Dendritic cell treated with granulocyte-macrophage colony-stimulating factor and Interleukin-4, amounts not matched to agents 40 ng/mL and 50 ng/mL, for 4 days (primary cell): ENCODE measurements around the gene HLF.

Experiments used
- H3K27ac Mint-ChIP-seq: one replicate; pipeline ENCODE4 v1.8.0; 2022; ENCODE audit warnings: mild to moderate bottlenecking, mixed read lengths
- H3K27me3 Mint-ChIP-seq: one replicate; pipeline ENCODE4 v1.8.0; 2022; ENCODE audit warnings: mild to moderate bottlenecking, mixed read lengths
- H3K36me3 Mint-ChIP-seq: one replicate; pipeline ENCODE4 v1.8.0; 2022; ENCODE audit warnings: low read depth, mixed read lengths
- H3K4me1 Mint-ChIP-seq: one replicate; pipeline ENCODE4 v1.8.0; 2022; ENCODE audit warnings: low read depth, mixed read lengths
- H3K4me3 Mint-ChIP-seq: one replicate; pipeline ENCODE4 v1.8.0; 2022; ENCODE audit warnings: mild to moderate bottlenecking, moderate library complexity, mixed read lengths
- H3K9me3 Mint-ChIP-seq: one replicate; pipeline ENCODE4 v1.8.0; 2022; ENCODE audit warnings: mixed read lengths
- intact Hi-C: fragments of 100-400 bp; cut with micrococcal nuclease; formaldehyde crosslinking; loops from one replicate; pipeline ENCODE4 v1.15.0; 2022

Gene HLF

DNA sequence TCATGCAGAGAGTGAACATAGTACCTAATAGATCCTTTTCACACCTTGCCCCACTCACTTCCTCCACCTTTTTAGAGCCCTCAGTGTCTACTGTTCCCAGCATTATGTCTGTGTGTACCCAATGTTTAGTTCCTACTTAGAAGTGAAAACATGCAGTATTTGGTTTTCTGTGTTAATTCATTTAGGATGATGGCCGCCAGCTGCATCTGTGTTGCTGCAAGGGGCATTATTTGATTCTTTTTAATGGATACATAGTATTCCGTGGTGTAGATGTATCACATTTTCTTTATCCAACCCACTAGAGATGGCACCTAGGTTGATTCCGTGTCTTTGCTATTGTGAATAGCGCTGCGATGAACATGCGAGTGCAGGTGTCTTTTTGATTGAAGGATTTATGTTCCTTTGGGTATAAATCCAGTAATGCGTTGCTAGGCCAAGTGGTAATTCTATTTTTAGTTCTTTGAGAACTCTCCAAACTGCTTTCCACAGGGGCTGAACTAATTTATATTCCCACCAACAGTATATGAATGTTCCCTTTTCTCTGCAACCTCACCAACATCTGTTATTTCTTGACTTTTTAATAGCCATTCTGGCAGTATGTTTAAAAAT, 47.1 kb downstream of the HLF start:
- no peaks in the 10 kb centered on the region for H3K27me3 Mint-ChIP-seq
- H3K9me3 Mint-ChIP-seq: no peaks in the 10 kb centered on the region
- intact Hi-C loops: no loop called here
- H3K36me3 Mint-ChIP-seq: no peaks in the 10 kb centered on the region
- H3K4me3 Mint-ChIP-seq: no peak overlapping the region
- H3K27ac Mint-ChIP-seq: no peak overlapping the region
- H3K4me1 Mint-ChIP-seq: no peaks in the 10 kb centered on the region

DNA sequence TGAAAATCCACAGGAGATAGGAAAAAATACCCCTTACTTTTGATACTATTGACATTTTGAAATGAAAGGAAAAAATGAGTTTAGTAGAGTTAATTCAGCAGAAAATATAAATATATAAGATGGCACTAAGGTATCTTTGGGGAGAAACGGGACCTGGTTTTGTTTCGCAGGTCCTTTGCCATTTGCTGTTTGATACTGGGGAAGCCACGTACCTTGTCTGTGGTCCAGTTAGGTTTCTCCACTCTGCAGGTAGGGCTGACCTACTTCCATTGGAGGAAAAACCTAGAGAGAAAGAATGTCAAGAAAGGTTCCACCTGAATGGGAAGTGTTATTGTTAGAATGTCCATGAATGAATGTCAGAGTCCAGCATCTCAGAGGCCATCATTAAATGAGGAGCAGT, 48.1 kb downstream of the HLF start:
- intact Hi-C loops: no loop called here
- no peaks in the 10 kb centered on the region for H3K4me1 Mint-ChIP-seq
- no peak overlapping the region for H3K27ac Mint-ChIP-seq
- H3K9me3 Mint-ChIP-seq: no peaks in the 10 kb centered on the region
- no peaks in the 10 kb centered on the region for H3K36me3 Mint-ChIP-seq
- no peak overlapping the region for H3K4me3 Mint-ChIP-seq
- no peaks in the 10 kb centered on the region for H3K27me3 Mint-ChIP-seq

DNA sequence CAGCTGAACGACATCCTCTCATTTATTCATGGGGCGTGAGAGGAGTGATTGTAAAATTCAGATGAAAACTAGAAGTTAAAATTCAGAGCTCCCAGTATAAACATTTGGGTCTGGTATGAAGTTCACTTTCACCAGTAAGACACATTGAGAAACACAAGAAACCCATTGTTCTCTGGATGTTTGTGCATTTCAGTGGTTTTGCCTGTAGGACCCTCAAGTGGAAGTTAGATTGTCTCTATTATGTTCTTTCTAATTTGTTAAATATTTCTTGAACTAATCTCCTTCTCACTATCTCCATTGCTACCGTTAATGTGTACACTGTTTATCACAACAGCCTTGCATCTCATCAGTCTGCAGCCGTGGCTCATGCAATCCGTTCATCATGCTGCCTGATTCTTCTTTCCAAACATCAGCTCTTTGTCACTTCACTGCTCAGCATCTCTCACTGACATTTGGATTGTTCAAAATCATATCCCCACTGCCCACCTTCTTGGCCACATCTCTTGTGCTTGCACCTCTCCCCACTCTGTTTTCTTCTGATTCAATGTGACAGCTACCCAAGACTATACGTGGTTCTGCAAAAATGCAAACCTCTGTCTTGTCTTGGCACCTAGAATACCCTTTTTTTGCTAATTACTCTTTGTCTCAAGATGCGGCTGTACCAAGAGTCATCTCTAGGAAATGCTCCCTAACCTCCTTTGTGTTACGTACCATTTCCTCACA, 49.5 kb downstream of the HLF start:
- Mint-ChIP-seq H3K27ac (no peak overlapping the region), H3K4me3 (no peak overlapping the region), H3K9me3 (no peaks in the 10 kb centered on the region), H3K27me3 (no peaks in the 10 kb centered on the region), H3K36me3 (no peaks in the 10 kb centered on the region), H3K4me1 (no peaks in the 10 kb centered on the region)
- intact Hi-C loops: no loop called here

DNA sequence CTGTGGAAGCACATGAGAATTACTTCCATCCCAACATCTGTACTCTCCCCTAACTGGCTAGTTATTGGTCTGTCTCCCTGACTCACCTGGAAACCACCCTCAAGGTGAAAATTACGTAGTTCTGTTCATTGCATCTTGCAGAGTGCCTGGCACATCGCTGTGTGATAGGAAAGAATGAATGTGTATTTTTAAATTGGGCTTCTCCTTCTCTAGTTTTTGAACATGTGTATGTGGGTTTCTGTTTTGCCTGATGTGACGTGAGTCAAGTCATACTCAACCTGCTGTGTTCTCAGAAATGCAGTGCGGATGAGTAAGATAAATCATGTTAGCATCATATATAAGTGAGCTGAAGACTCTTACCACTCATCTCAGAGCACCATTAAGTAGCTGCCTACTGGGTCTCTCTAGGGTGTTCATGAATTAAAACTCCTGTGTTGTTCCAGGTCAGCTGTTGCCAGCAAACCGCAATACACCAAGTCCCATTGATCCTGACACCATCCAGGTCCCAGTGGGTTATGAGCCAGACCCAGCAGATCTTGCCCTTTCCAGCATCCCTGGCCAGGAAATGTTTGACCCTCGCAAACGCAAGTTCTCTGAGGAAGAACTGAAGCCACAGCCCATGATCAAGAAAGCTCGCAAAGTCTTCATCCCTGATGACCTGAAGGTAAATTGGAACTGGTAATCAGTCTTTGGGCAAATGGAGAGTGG, 50.2 kb downstream of the HLF start:
- H3K9me3 Mint-ChIP-seq: no peaks in the 10 kb centered on the region
- no peak overlapping the region for H3K4me3 Mint-ChIP-seq
- H3K36me3 Mint-ChIP-seq: no peaks in the 10 kb centered on the region
- H3K27me3 Mint-ChIP-seq: no peaks in the 10 kb centered on the region
- no peak overlapping the region for H3K27ac Mint-ChIP-seq
- H3K4me1 Mint-ChIP-seq: no peaks in the 10 kb centered on the region
- intact Hi-C loops: no loop called here

DNA sequence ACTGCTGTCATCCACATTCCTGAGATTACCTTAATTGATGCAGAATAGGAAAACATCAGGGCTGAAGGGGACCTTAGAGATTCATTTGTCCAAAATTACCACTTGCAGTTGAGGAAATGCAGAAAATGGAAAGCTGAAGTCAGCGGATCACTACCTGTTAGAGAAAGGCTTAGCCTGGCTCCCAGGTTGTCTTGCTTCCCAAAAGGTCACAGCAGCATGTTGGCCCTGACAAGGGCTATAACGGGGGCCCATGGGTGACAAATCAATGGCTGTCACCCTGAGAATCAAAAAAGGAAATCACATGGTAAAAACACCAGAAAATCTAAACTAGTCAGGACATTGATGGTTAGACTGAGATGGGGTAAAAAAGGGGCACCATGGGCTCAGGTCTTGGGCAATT, 51.7 kb downstream of the HLF start:
- Mint-ChIP-seq H3K27me3 (no peaks in the 10 kb centered on the region), H3K27ac (no peak overlapping the region), H3K9me3 (no peaks in the 10 kb centered on the region), H3K4me3 (no peak overlapping the region), H3K36me3 (no peaks in the 10 kb centered on the region), H3K4me1 (no peaks in the 10 kb centered on the region)
- intact Hi-C loops: no loop called here

DNA sequence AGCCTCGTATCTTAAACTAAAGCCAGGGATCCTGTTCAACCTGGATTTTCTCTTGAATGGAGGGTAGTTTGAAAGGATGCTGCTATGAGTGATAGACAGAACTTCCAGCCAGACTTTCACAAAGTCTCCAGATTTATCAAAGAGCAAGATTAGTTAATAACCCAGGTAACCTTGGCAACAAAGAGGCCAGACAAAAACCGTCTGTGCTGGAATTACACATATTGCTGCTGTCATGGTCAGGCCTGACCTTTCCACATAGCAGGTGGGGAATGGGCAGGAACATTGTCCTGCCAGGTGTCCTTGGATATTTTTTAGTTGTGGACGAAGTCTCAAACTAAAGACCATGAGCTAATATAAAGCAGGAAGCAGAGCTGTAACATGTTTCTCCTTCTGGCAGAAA, 52.5 kb downstream of the HLF start:
- Mint-ChIP-seq H3K4me3 (no peak overlapping the region), H3K27me3 (no peaks in the 10 kb centered on the region), H3K36me3 (no peaks in the 10 kb centered on the region), H3K27ac (no peak overlapping the region), H3K9me3 (no peaks in the 10 kb centered on the region), H3K4me1 (no peaks in the 10 kb centered on the region)
- intact Hi-C loops: no loop called here

DNA sequence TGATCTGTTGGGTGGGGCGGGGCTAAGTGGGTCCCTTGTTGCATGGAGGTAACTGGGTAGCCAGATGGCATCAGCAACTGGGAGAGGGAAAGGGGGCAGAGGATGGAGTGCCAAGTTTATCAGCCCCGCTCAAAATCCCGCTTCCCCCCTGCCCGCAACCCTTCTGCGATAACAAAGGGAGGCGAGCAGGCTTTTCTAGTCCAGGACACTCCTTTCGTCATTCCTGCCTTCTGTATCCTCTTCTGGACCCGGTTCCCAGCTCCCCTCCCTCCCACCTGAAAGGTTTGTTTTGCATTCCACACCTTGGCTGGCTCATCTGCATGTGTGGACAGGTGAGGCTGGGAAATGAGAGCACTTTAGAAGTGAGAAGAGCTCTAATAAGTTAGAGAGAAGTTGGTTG, 53.3 kb downstream of the HLF start:
- intact Hi-C loops: no loop called here
- Mint-ChIP-seq H3K27me3 (no peaks in the 10 kb centered on the region), H3K9me3 (no peaks in the 10 kb centered on the region), H3K27ac (no peak overlapping the region), H3K4me1 (no peaks in the 10 kb centered on the region), H3K36me3 (no peaks in the 10 kb centered on the region), H3K4me3 (no peak overlapping the region)

DNA sequence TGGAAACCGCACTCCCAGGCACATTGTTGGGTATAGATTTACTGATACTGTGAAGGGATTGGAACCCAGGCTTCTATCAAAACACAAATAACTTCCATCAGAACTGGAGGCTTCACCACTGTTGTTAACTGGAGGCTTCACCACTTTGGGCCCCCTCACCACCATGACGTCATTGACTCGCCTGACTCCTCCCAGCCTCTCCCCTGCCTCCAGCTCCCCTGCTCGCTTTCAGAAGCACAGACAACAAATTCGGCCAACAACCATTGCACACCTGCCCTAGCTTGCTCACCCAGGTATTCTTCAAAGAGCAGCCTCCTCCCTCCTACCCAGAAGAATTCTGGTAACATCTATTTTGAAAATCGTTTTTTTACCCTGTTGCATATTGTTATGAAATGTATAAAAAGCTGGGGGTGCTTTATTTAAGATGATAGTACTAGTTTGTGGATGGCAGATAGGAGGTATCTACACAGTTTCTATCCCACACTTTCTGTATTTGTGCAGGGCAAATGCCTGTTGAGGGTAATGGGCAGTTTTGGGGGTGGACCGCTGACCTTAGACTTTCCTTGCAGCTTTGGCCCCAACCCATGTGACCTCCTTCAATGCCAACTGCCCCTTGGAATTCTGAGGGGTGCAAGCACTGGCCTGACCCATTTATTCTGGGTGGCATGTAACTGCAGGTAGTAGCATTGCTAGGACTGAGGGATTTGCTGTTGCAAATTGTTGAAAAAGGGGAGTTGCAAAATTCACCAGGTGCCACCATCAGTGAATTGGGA, 54.1 kb downstream of the HLF start:
- Mint-ChIP-seq H3K4me1 (no peaks in the 10 kb centered on the region), H3K27ac (no peak overlapping the region)
- intact Hi-C loops: no loop called here

DNA sequence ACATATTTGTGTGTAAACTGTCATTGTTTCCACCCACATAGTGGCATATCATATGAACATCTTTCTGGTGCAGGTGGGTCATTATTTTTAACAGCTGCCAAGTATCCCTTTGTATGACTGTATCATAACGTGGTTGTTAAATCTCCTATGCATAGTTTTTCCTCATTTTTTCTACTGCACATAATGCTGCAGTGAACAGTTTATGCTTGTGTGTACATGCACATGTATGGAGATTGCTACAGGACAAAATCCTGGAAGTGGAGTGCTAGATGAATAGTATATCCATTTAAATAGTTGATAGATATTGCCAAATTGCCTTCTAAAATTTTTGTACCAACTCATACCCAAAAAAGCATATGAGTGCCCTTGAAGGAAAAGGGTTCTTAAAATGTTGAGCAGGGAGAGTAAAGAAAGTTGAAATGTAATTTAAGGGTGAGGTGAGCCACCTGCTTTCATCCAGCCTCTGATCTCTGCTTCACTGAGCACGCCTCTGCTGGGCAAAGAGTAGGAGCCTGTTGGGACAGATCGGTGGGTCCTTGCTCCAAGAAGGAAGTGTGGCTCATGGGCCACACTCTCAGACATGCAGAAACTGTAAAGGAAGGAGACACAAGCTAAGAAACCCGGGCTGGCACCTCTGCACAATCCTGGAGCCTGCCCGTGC, 55.3 kb downstream of the HLF start:
- H3K9me3 Mint-ChIP-seq: no peaks in the 10 kb centered on the region
- H3K4me3 Mint-ChIP-seq: no peak overlapping the region
- no peaks in the 10 kb centered on the region for H3K36me3 Mint-ChIP-seq
- no peak overlapping the region for H3K27ac Mint-ChIP-seq
- intact Hi-C loops: no loop called here
- no peaks in the 10 kb centered on the region for H3K27me3 Mint-ChIP-seq
- H3K4me1 Mint-ChIP-seq: no peaks in the 10 kb centered on the region

More for the DNA sequence above, 54.1 kb downstream of the HLF start:
- Mint-ChIP-seq H3K27me3 (no peaks in the 10 kb centered on the region), H3K9me3 (no peaks in the 10 kb centered on the region), H3K4me3 (no peak overlapping the region), H3K36me3 (no peaks in the 10 kb centered on the region)

DNA sequence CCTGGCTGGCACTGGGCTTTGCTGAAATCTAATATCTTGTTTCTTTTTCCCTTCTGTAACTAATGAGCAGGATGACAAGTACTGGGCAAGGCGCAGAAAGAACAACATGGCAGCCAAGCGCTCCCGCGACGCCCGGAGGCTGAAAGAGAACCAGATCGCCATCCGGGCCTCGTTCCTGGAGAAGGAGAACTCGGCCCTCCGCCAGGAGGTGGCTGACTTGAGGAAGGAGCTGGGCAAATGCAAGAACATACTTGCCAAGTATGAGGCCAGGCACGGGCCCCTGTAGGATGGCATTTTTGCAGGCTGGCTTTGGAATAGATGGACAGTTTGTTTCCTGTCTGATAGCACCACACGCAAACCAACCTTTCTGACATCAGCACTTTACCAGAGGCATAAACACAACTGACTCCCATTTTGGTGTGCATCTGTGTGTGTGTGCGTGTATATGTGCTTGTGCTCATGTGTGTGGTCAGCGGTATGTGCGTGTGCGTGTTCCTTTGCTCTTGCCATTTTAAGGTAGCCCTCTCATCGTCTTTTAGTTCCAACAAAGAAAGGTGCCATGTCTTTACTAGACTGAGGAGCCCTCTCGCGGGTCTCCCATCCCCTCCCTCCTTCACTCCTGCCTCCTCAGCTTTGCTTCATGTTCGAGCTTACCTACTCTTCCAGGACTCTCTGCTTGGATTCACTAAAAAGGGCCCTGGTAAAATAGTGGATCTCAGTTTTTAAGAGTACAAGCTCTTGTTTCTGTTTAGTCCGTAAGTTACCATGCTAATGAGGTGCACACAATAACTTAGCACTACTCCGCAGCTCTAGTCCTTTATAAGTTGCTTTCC, 56.0 kb downstream of the HLF start:
- Mint-ChIP-seq H3K27me3 (no peaks in the 10 kb centered on the region), H3K36me3 (no peaks in the 10 kb centered on the region), H3K9me3 (no peaks in the 10 kb centered on the region), H3K27ac (no peak overlapping the region), H3K4me1 (no peaks in the 10 kb centered on the region), H3K4me3 (no peak overlapping the region)
- intact Hi-C loops: no loop called here

DNA sequence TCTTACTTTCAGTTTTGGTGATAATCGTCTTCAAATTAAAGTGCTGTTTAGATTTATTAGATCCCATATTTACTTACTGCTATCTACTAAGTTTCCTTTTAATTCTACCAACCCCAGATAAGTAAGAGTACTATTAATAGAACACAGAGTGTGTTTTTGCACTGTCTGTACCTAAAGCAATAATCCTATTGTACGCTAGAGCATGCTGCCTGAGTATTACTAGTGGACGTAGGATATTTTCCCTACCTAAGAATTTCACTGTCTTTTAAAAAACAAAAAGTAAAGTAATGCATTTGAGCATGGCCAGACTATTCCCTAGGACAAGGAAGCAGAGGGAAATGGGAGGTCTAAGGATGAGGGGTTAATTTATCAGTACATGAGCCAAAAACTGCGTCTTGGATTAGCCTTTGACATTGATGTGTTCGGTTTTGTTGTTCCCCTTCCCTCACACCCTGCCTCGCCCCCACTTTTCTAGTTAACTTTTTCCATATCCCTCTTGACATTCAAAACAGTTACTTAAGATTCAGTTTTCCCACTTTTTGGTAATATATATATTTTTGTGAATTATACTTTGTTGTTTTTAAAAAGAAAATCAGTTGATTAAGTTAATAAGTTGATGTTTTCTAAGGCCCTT, 56.8 kb downstream of the HLF start:
- Mint-ChIP-seq H3K4me3 (no peak overlapping the region), H3K27me3 (no peaks in the 10 kb centered on the region), H3K9me3 (no peaks in the 10 kb centered on the region), H3K4me1 (no peaks in the 10 kb centered on the region), H3K27ac (no peak overlapping the region), H3K36me3 (no peaks in the 10 kb centered on the region)
- intact Hi-C loops: no loop called here

DNA sequence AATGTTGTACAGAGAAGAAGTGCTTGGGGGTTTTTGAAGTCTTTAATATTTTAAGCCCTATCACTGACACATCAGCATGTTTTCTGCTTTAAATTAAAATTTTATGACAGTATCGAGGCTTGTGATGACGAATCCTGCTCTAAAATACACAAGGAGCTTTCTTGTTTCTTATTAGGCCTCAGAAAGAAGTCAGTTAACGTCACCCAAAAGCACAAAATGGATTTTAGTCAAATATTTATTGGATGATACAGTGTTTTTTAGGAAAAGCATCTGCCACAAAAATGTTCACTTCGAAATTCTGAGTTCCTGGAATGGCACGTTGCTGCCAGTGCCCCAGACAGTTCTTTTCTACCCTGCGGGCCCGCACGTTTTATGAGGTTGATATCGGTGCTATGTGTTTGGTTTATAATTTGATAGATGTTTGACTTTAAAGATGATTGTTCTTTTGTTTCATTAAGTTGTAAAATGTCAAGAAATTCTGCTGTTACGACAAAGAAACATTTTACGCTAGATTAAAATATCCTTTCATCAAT, 57.8 kb downstream of the HLF start:
- Mint-ChIP-seq H3K9me3 (no peaks in the 10 kb centered on the region), H3K4me1 (no peaks in the 10 kb centered on the region), H3K4me3 (no peak overlapping the region), H3K36me3 (no peaks in the 10 kb centered on the region), H3K27me3 (no peaks in the 10 kb centered on the region), H3K27ac (no peak overlapping the region)
- intact Hi-C loops: no loop called here
